Measurements from ENCODE around the gene PCDH7.

DNA sequence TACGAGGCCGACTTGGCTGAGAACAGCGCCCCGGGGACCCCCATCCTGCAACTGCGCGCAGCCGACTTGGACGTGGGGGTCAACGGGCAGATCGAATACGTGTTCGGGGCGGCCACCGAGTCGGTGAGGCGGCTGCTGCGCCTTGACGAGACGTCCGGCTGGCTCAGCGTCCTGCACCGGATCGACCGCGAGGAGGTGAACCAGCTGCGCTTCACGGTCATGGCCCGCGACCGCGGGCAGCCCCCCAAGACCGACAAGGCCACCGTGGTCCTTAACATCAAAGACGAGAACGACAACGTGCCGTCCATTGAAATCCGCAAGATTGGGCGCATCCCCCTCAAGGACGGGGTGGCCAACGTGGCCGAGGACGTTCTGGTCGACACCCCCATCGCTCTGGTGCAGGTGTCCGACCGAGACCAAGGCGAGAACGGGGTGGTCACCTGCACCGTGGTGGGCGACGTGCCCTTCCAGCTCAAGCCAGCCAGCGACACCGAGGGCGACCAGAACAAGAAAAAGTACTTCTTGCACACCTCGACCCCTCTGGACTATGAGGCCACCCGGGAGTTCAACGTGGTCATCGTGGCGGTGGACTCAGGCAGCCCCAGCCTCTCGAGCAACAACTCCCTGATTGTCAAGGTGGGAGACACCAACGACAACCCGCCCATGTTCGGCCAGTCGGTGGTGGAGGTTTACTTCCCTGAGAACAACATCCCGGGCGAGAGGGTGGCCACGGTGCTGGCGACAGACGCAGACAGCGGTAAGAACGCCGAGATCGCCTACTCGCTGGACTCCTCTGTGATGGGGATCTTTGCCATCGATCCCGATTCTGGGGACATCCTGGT, 2.4 kb downstream of the PCDH7 start:
- TF ChIP-seq POLR2A (IDR thresholded peaks at IDR 0.05) (no peak), EP300 (IDR thresholded peaks at IDR 0.05) (no peak), POLR2AphosphoS5 (IDR thresholded peaks at IDR 0.05) (no peak)
- TF ChIP-seq, protein P1, sequence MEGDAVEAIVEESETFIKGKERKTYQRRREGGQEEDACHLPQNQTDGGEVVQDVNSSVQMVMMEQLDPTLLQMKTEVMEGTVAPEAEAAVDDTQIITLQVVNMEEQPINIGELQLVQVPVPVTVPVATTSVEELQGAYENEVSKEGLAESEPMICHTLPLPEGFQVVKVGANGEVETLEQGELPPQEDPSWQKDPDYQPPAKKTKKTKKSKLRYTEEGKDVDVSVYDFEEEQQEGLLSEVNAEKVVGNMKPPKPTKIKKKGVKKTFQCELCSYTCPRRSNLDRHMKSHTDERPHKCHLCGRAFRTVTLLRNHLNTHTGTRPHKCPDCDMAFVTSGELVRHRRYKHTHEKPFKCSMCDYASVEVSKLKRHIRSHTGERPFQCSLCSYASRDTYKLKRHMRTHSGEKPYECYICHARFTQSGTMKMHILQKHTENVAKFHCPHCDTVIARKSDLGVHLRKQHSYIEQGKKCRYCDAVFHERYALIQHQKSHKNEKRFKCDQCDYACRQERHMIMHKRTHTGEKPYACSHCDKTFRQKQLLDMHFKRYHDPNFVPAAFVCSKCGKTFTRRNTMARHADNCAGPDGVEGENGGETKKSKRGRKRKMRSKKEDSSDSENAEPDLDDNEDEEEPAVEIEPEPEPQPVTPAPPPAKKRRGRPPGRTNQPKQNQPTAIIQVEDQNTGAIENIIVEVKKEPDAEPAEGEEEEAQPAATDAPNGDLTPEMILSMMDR (IDR thresholded peaks at IDR 0.05): no peak

All from sigmoid colon (tissue), 4 donors.